ENCODE measurements around the gene KRTAP2-1. TPM values are rescaled to one million over a fixed set of nuclear protein-coding genes. Genes with fewer than 3 reads are reported as not detected.
"Not testable (repeated sequence)": the region's sequence is repeated elsewhere in the genome, so short reads cannot be mapped to it uniquely, and the experiment has no call there.

The KRTAP2-1 gene, protein sequence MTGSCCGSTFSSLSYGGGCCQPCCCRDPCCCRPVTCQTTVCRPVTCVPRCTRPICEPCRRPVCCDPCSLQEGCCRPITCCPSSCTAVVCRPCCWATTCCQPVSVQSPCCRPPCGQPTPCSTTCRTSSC
- not detected for total RNA-seq
- polyA plus RNA-seq = not detected
- long read RNA-seq, donor 1 = 0 reads
- long read RNA-seq, donor 2 = 0 reads

DNA sequence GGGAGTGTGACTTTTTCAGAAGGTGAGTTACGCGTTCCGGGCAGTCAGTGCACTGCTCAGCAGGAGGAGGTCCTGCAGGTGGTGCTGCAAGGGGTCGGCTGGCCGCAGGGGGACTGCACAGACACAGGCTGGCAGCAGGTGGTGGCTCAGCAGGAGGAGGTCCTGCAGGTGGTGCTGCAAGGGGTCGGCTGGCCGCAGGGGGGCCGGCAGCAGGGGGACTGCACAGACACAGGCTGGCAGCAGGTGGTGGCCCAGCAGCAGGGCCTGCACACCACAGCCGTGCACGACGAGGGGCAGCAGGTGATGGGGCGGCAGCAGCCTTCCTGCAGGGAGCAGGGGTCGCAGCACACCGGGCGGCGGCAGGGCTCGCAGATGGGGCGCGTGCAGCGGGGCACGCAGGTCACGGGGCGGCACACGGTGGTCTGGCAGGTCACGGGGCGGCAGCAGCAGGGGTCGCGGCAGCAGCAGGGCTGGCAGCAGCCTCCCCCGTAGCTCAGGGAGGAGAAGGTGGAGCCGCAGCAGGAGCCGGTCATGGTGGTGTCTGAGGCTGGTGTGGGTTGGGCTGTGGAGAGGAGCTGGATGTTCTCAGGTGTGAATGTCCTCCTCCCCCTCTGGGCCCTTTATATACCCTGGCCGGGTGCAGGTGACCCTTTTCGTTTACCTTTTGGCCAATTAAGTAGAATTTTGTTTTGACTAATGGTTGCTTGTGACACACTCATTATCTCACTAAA lies at the start of gene KRTAP2-1:
Gene KRTAP2-1, minus strand, starts transcription at position 582 of the 731 bp plus-strand sequence. Its CDS starts 49 bp downstream, at position 533.
- H3K27ac ChIP-seq; H3K4me3 ChIP-seq; DNase-seq; H3K4me1 ChIP-seq; intact Hi-C loops (cut with DNase I; ENCODE audit: low total_unique reads); H3K36me3 ChIP-seq: not testable (repeated sequence)
- Histone ChIP-seq H3K9me3 (peaks cover 0 to 13% (median 10%) of the 10 kb centered on the region in 8 donors), H3K27me3 (replicated peaks in 1 of 7) (peaks cover 0 to 34% (median 9%) of the 10 kb centered on the region in 7 donors)
- WGBS, 5 donors = 55 to 79% (median 69%) methylated on average over 7 to 10 of the region's 33 CpGs

DNA sequence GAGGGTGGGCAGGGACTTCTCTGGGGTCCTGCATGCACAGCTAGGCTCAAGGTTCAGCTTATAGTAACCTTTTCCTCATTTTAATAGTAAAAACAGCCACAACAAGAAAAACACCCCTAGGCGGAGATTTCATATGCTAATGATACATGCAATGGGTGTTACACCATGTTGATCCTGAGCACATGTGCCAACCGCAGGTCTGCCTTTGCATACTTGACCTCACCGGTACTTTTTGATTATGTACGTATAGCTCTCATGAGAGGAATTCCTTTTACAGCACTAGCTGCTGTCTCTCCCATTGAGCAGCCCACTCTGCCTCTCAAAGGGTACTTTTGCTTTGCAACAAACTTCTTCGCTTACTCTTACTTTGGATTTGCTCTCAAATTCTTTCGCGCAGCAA lies 48.9 kb upstream of the KRTAP2-1 start:
- intact Hi-C loops (cut with DNase I; ENCODE audit: low total_unique reads) = no loop called here
- H3K9me3 ChIP-seq = peaks cover 0 to 11% (median 0%) of the 10 kb centered on the region in 8 donors
- peaks cover 0 to 9% (median 0%) of the 10 kb centered on the region in 6 donors for H3K4me1 ChIP-seq
- no peak overlapping the region for H3K27ac ChIP-seq
- no peaks in the 10 kb centered on the region for H3K36me3 ChIP-seq
- TF ChIP-seq POLR2A (IDR thresholded peaks at IDR 0.05) (no peak), POLR2AphosphoS5 (IDR thresholded peaks at IDR 0.05) (no peak)
- TF ChIP-seq, protein P1, sequence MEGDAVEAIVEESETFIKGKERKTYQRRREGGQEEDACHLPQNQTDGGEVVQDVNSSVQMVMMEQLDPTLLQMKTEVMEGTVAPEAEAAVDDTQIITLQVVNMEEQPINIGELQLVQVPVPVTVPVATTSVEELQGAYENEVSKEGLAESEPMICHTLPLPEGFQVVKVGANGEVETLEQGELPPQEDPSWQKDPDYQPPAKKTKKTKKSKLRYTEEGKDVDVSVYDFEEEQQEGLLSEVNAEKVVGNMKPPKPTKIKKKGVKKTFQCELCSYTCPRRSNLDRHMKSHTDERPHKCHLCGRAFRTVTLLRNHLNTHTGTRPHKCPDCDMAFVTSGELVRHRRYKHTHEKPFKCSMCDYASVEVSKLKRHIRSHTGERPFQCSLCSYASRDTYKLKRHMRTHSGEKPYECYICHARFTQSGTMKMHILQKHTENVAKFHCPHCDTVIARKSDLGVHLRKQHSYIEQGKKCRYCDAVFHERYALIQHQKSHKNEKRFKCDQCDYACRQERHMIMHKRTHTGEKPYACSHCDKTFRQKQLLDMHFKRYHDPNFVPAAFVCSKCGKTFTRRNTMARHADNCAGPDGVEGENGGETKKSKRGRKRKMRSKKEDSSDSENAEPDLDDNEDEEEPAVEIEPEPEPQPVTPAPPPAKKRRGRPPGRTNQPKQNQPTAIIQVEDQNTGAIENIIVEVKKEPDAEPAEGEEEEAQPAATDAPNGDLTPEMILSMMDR (IDR thresholded peaks at IDR 0.05 in 8 of 11, conservative IDR thresholded peaks at IDR 0.05 in 3 of 11) = no peak
- WGBS, 5 donors = 85 to 89% (median 88%) methylated on average over 7 of the region's 7 CpGs
- H3K27me3 ChIP-seq (replicated peaks in 1 of 7) = peaks cover 0 to 9% (median 0%) of the 10 kb centered on the region in 7 donors
- no peak for DNase-seq
- no peak overlapping the region for H3K4me3 ChIP-seq

DNA sequence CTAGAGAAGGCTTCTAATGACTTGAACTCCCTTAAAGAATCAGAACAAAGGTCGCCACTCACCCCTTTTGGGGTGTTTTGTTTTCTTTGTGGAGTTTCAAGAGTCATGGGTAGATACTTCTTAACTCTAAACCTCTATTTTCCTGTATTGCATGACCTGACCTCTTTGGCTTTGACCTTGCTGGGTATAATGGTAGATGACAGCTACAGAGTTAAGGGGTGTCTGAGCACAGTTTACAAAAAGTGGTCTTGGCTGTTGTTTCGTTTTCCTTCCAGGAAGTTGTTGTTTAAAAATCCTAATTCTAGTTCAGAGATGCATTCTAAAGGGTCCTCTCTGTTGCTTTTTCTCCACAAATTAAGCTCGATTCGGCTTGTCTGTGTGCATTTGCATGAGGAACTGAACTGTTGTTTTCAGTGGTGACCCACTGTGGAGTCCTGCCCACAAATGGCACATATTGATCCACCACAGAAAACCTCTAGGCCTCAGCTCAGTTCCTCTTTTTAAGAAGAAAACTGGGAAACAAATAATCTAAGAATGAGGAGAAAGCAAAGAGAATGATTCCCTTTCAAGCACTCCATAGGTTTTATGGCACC lies 41.7 kb upstream of the KRTAP2-1 start:
- DNase-seq; intact Hi-C loops (cut with DNase I; ENCODE audit: low total_unique reads); H3K27me3 ChIP-seq (replicated peaks in 1 of 7); H3K4me1 ChIP-seq; H3K27ac ChIP-seq; H3K36me3 ChIP-seq; H3K4me3 ChIP-seq: not testable (repeated sequence)
- peaks cover 0 to 11% (median 0%) of the 10 kb centered on the region in 8 donors for H3K9me3 ChIP-seq
- WGBS, 5 donors = 29 to 63% (median 52%) methylated on average over 4 of the region's 4 CpGs

DNA sequence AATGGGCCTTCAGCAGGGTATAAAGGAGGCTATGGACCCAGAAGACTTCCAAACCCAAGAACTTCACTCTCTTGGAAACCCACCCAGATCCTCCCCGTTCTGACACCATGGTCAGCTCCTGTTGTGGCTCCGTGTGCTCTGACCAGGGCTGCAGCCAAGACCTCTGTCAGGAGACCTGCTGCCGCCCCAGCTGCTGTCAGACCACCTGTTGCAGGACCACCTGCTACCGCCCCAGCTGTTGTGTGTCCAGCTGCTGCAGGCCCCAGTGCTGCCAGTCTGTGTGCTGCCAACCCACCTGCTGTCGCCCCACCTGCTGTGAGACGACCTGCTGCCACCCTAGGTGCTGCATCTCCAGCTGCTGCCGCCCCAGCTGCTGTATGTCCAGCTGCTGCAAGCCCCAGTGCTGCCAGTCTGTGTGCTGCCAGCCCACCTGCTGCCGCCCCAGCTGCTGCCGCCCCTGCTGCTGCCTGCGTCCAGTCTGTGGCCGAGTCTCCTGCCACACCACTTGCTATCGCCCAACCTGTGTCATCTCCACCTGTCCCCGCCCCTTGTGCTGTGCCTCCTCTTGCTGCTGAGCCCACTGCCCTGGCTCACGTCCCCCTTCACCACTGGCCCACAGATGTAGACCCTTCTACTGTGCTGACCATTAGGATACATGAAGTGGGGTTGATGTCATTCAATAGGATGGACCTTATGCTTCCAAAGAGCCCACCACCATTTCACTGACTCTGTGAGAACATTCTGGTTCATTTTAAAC lies 37.2 kb upstream of the KRTAP2-1 start, which contains the start of gene KRTAP4-7:
Gene KRTAP4-7, plus strand, starts transcription at position 51 of the 757 bp plus-strand sequence. Its CDS starts 57 bp downstream, at position 108.
- H3K9me3 ChIP-seq; intact Hi-C loops (cut with DNase I; ENCODE audit: low total_unique reads); H3K36me3 ChIP-seq; H3K27me3 ChIP-seq (replicated peaks in 1 of 7); H3K27ac ChIP-seq; H3K4me1 ChIP-seq; DNase-seq; H3K4me3 ChIP-seq: not testable (repeated sequence)
- 72 to 89% (median 85%) methylated on average over 8 to 14 of the region's 14 CpGs for WGBS, 5 donors

DNA sequence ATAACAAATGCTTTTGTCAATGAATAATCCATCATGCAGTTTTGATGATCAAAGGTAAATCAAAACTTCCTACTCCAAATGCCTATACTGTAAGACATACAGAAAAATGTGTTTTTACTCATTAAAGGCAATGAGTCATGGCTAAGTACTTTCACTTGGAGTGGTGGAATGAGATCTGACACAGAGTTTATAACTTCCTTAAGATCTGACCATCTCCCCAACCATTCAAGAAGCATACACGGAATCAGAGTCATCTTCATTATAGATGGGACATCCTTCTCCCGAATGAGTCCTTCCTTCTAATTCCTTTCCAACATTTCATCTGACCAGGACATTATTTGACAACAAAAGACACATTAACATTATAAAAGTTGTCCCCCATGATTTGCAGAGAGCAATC lies 36.3 kb upstream of the KRTAP2-1 start:
- H3K27ac ChIP-seq; H3K4me1 ChIP-seq; H3K9me3 ChIP-seq; intact Hi-C loops (cut with DNase I; ENCODE audit: low total_unique reads); DNase-seq; H3K4me3 ChIP-seq; H3K27me3 ChIP-seq (replicated peaks in 1 of 7); H3K36me3 ChIP-seq: not testable (repeated sequence)
- WGBS, 5 donors = 62 to 92% (median 90%) methylated on average over 2 of the region's 2 CpGs
